Measurements from ENCODE around the gene TEAD1.

TEAD1 gene

DNA sequence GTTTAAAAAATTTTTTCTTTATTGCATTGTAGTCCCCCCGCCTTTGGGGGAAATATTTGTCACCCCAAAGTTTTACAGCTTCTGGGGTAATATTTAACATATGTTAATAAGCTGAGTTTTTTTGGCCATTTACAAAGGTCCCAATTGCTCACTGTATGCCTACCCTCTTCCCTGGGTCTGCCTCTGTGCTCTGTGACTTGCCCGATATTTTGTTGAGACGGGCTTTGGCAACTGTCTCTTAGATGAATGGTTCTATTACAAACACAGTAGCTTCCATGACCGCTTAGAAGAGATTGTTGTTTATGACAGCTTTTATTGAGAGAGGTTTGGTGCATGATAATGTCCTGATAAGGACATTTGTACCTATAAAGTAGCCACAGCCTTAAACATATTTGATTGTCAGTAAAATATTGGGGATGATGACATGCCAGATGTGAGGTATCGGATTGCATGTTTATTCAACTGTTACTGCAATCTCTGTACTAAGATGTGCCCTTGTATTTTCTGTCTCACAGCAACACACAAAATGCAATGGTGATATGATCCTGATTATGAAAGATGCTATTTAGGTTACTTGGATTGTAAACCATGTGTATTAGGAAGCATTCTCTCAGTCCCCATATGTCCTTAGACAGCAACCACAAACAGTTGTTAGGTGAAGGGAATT, 103.1 kb downstream of the TEAD1 start:
- Histone ChIP-seq H3K27ac (ENCODE audit: low read length) (no peak overlapping the region), H2AFZ (ENCODE audit: low read length) (no peak overlapping the region), H3K4me2 (ENCODE audit: low read depth, low read length) (no peak overlapping the region), H3F3A (ENCODE audit: insufficient read depth, low read length) (no peaks in the 10 kb centered on the region), H3K4me3 (ENCODE audit: low read length) (no peak overlapping the region), H4K20me1 (ENCODE audit: insufficient read depth, low read length) (no peaks in the 10 kb centered on the region), H3K9me2 (replicated peaks; ENCODE audit: insufficient read depth, low read length) (no peaks in the 10 kb centered on the region), H3K79me2 (ENCODE audit: low read length) (peaks cover 61% of the 10 kb centered on the region), H3K36me3 (replicated peaks; ENCODE audit: insufficient read depth, low read length) (peaks cover 3% of the 10 kb centered on the region; the same call in 1 of the 2 replicates), H3K9me3 (replicated peaks; ENCODE audit: insufficient read depth, low read length) (no peaks in the 10 kb centered on the region), H3K4me1 (ENCODE audit: low read length) (peaks cover 1% of the 10 kb centered on the region; the same call in 1 of the 2 replicates), H3K9ac (ENCODE audit: low read length) (no peak overlapping the region), H3K27me3 (replicated peaks; ENCODE audit: insufficient read depth, low read length) (no peaks in the 10 kb centered on the region)
- no peak for DNase-seq
- TF ChIP-seq EZH2 (optimal IDR thresholded peaks at IDR 0.05; ENCODE audit: low read depth, low read length) (no peak), EZH2phosphoT487 (IDR thresholded peaks at IDR 0.05; ENCODE audit: low read length) (no peak)
- TF ChIP-seq, protein P1, sequence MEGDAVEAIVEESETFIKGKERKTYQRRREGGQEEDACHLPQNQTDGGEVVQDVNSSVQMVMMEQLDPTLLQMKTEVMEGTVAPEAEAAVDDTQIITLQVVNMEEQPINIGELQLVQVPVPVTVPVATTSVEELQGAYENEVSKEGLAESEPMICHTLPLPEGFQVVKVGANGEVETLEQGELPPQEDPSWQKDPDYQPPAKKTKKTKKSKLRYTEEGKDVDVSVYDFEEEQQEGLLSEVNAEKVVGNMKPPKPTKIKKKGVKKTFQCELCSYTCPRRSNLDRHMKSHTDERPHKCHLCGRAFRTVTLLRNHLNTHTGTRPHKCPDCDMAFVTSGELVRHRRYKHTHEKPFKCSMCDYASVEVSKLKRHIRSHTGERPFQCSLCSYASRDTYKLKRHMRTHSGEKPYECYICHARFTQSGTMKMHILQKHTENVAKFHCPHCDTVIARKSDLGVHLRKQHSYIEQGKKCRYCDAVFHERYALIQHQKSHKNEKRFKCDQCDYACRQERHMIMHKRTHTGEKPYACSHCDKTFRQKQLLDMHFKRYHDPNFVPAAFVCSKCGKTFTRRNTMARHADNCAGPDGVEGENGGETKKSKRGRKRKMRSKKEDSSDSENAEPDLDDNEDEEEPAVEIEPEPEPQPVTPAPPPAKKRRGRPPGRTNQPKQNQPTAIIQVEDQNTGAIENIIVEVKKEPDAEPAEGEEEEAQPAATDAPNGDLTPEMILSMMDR (IDR thresholded peaks at IDR 0.05; ENCODE audit: low read length) = no peak

DNA sequence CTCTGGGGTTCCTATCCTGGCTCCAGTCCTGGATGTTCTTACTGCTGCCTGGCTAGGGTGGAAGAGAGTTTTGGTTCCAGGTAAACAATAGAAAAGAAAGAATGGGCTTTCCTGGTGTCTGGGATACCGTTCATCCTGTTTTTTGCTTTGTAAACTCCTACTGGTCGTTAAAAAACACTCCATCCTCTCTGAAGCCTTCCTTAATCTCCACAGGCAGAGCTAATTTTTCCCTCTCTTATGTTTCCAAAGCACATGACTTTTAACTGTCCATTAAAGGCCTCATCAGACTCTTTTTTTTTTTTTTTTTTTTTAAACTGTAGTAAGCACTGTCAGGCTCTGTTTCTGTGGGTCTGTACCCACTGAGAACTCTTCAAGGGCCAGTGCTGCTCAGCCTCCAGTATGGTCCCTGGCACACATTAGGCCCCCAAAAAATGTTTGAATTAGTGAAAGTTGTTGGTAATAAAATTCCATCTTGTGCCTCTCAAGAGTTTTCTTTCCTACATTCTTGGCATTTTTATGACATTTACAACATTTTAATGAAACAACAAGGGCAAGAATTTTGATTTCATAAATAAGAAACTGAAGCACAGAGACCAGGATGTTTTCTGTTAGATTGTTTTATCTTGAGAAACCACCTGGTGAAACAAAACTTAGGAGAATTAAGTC, 104.2 kb downstream of the TEAD1 start:
- no peak for DNase-seq
- Histone ChIP-seq H3K9ac (ENCODE audit: low read length) (no peak overlapping the region), H3K36me3 (replicated peaks; ENCODE audit: insufficient read depth, low read length) (peaks cover 3% of the 10 kb centered on the region; the same call in 1 of the 2 replicates), H2AFZ (ENCODE audit: low read length) (no peak overlapping the region), H3K4me1 (ENCODE audit: low read length) (no peaks in the 10 kb centered on the region), H3K27ac (ENCODE audit: low read length) (no peak overlapping the region), H3K79me2 (ENCODE audit: low read length) (peaks cover 56% of the 10 kb centered on the region), H3K9me3 (replicated peaks; ENCODE audit: insufficient read depth, low read length) (no peaks in the 10 kb centered on the region), H3K9me2 (replicated peaks; ENCODE audit: insufficient read depth, low read length) (no peaks in the 10 kb centered on the region), H4K20me1 (ENCODE audit: insufficient read depth, low read length) (no peaks in the 10 kb centered on the region), H3F3A (ENCODE audit: insufficient read depth, low read length) (no peaks in the 10 kb centered on the region), H3K4me3 (ENCODE audit: low read length) (no peak overlapping the region), H3K4me2 (ENCODE audit: low read depth, low read length) (no peak overlapping the region), H3K27me3 (replicated peaks; ENCODE audit: insufficient read depth, low read length) (no peaks in the 10 kb centered on the region)
- no peak for TF ChIP-seq EZH2 (optimal IDR thresholded peaks at IDR 0.05; ENCODE audit: low read depth, low read length)
- TF ChIP-seq, protein P1 (IDR thresholded peaks at IDR 0.05; ENCODE audit: low read length) = no peak
- TF ChIP-seq EZH2phosphoT487 (IDR thresholded peaks at IDR 0.05; ENCODE audit: low read length) = no peak

DNA sequence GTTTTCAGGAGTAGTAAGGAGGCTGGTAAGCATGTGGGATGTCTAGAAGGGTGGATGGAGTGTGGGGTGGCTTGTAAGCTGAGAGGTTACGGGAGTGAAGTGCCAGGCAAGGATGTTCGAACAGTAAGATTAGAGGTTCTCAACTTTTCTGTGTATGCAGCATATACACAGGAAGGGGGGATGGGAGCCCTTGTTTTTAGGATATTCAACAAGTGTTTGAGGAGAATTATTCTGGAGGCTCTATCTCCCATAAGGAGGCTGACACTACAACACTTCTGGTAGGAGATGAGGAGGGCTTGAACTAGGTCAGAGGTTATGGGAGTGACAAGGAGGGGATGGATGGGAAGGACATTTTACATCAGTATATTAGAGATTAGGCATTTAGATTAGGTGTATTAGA, 109.5 kb downstream of the TEAD1 start:
- Histone ChIP-seq H3K4me3 (ENCODE audit: low read length) (no peak overlapping the region), H3K36me3 (replicated peaks; ENCODE audit: insufficient read depth, low read length) (peaks cover 3% of the 10 kb centered on the region; the same call in 1 of the 2 replicates), H3K9me2 (replicated peaks; ENCODE audit: insufficient read depth, low read length) (no peaks in the 10 kb centered on the region), H3K79me2 (ENCODE audit: low read length) (peaks cover 56% of the 10 kb centered on the region), H3K4me2 (ENCODE audit: low read depth, low read length) (no peak overlapping the region), H4K20me1 (ENCODE audit: insufficient read depth, low read length) (no peaks in the 10 kb centered on the region), H3K4me1 (ENCODE audit: low read length) (no peaks in the 10 kb centered on the region), H3K9ac (ENCODE audit: low read length) (no peak overlapping the region), H3F3A (ENCODE audit: insufficient read depth, low read length) (no peaks in the 10 kb centered on the region), H3K27me3 (replicated peaks; ENCODE audit: insufficient read depth, low read length) (no peaks in the 10 kb centered on the region), H3K9me3 (replicated peaks; ENCODE audit: insufficient read depth, low read length) (no peaks in the 10 kb centered on the region), H2AFZ (ENCODE audit: low read length) (no peak overlapping the region), H3K27ac (ENCODE audit: low read length) (no peak overlapping the region)
- no peak for DNase-seq
- TF ChIP-seq EZH2phosphoT487 (IDR thresholded peaks at IDR 0.05; ENCODE audit: low read length) (no peak), EZH2 (optimal IDR thresholded peaks at IDR 0.05; ENCODE audit: low read depth, low read length) (no peak)
- TF ChIP-seq, protein P1 (IDR thresholded peaks at IDR 0.05; ENCODE audit: low read length) = no peak
